Ureter (tissue), 1 donor: ENCODE data around the gene FOXL1. TPM values are rescaled to one million over a fixed set of nuclear protein-coding genes. Genes with fewer than 3 reads are reported as not detected.
"Not testable (repeated sequence)": the region's sequence is repeated elsewhere in the genome, so short reads cannot be mapped to it uniquely, and the experiment has no call there.

Experiments
- DNase-seq: peaks from one replicate; pipeline ENCODE4 v3.0.0-alpha.2; 2020; ENCODE audit warnings: low spot score
- total RNA-seq: library from RNA; stranded (reverse); gene quantifications from one replicate; pipeline ENCODE4 v1.2.4, GENCODE V29; 2023
- donor health status: DM: yes; HTN: yes; CAD: no.

The FOXL1 gene
- total RNA-seq, 1 donor from 2014 or later = 10.9 TPM

GRCh38 chr16:86580791-86581170, 2.4 kb downstream of the FOXL1 start:
- DNase-seq = no peak

DNA sequence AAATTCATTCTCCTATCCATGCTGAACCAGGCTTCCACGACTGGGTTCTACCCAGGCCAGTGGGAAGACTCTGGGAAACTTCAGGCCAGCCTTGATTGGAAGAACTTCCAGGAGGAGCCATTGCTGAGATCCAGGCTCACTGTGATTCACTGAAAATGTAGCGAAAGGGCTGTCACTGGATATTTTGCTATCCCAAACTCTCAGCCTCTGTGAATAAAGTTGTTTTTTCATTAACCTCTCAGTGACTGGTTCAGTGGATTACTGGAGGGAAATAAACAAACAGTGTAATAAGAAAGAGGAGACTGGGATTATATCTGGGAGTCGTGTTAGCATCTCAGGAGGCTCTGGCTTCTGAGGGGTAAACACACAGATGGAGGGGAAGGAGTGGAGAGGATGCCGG, 3.1 kb downstream of the FOXL1 start:
- peak; percentile 42 for DNase-seq

DNA sequence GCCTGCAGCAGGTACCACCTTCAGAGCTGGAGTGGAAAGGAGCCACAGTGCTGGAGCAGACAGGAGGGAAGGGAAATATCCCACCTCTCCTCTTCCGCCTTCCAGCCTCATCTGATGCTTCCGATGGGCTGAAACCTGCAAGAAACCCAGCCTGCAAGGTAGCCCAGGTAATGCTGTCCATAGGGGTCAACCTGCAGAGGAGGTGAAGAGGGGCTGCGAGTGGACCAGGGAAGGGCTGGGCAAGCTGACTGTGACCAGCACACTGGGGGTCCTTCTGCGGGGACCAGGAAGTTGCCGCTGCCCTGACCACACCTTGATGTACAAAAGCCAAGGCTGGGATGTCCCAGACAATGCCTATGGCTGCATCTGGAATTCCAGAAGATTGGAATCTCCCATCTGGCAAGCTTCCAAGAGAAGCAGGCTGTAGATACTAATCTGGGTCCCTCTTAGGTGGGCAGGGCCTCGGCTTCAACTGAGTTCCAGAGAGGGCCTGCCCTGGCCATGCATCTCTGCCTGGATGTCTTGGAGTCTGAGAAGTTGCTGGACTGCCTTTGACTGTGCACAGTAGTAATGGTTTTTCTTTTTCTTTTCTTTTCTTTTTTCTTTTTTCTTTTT, 5.8 kb downstream of the FOXL1 start:
- DNase-seq = no peak

DNA sequence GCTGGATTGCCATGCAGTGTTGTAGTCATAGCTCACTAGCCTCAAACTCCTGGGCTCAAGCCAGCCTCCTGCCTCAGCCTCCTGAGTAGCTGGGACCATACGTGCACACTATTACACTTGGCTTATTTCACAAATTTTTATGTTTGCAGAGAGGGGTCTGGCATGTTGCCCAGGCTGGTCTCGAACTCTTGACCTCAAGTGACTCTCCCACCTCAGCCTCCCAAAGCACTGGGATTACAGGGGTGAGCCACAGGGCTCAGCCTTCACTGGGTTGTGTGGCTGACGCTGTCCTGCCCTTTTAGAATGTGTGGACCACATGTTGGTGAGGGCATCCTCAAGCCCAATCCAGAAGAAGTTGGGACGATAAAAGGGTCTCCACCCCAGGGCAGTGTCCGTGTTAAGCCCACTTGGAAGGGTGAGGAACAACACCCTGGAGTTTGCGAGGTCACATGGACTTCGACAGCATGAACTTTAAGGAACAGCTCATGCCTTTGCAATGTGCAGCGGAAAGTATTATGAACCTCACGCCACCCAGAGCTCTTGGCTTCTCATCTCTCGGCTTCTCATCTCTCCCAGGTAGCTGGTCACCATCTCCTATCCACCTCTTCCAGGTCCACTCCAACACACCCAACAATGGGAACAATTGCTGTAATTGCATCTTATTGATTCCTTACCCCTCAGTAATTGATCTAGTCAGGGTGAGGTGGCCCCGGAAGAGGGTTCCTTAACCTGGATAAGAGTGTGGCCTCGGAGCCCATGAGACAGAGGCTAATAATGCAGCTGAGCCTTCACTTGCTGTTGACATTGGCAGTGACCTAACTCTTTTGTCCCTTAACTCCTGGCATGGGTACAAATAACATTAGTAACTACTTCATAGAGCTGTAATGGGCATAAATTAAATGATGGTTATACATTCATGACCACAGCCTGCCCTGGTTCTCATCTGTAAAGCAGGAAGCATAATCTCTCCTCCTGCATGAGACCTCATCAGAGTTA, 6.7 kb downstream of the FOXL1 start:
- DNase-seq = no peak

- no peak for DNase-seq
Measured at GRCh38 chr16:86585821-86586611, 7.7 kb downstream of the FOXL1 start.

DNA sequence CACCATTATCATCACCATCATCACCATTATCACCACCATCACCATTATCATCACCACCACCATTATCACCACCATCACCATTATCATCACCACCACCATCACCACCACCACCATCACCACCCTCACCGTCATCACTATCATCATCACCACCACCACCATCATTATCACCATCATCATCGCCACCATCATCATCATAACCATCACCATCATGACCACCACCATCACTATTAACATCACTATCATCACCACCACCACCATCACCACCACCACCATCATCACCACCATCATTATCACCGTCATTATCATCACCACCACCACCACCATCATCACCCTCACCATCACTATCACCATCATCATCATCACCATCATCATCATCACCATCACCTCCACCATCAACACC, 9.1 kb downstream of the FOXL1 start:
- DNase-seq = no peak

- not testable (repeated sequence) for DNase-seq
Measured at GRCh38 chr16:86587955-86588354, 9.6 kb downstream of the FOXL1 start.

GRCh38 chr16:86590501-86591144, 12.3 kb downstream of the FOXL1 start:
- no peak for DNase-seq

GRCh38 chr16:86591270-86591669, 12.9 kb downstream of the FOXL1 start:
- DNase-seq = no peak

DNA sequence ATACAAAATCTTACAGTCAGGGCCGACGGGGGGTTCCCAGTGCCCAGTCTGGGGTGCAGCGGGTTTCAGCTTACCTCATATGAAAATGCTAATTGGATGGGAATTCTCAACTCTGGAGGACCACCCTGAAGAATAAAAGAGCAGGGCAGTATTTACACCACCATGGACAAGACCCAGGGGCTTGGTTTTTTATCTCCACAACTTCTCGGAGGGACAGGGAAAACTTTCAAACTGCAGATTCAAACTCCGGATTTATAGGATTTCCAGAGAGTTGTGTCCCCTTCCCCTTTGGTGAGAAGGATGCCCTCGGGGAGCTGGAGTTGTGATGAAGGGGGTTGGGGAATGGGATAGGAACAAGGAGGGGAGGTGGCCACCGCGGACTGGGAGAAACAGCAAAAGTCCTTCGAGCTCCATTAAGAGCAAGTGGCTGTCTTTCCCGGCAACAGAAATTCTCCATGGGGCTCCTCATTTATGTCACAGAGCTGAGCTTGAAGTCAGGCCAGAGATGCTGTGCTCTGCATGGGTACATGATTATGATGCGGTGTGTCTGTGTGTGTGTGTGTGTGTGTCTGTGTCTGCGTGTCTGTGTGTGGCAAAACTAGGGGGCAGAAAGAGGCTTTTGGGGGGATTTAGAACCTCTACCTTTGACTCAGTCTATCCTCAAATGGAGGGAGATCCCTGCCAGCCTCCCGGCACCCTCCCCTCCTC, 15.7 kb downstream of the FOXL1 start:
- no peak for DNase-seq

GRCh38 chr16:86594721-86595120, 16.4 kb downstream of the FOXL1 start:
- DNase-seq = no peak

DNA sequence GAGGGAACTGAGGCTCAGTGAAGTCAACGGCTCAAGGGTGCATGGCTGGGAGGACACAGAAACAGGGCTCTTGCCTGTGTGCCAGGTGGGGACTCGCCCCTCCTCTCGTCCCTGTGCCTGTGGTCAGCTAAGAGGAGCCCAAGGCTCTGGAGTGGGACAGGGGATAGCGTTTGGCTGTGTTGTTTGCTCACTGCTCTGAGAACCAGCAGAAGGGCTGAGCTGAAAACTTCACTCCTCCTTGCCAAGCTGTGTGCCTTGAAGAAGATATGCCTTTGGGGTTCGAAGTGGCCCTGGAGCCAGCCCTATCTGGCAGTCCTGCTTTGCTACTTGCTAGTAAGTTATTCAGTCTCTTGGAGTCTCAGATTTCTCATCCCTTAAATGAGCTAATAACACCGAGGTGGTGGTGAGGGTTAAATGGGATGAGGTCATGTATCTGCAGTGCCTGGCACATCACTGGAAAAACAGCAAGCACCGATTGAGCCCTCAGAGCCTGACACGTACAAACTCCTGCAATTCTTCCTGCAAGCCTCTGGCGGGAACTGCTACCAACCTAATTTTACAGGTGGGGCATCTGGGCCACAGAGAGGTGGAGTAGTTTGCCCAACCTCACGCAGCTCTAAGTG, 17.7 kb downstream of the FOXL1 start:
- no peak for DNase-seq

GRCh38 chr16:86597126-86597879, 19.0 kb downstream of the FOXL1 start:
- DNase-seq = no peak

DNA sequence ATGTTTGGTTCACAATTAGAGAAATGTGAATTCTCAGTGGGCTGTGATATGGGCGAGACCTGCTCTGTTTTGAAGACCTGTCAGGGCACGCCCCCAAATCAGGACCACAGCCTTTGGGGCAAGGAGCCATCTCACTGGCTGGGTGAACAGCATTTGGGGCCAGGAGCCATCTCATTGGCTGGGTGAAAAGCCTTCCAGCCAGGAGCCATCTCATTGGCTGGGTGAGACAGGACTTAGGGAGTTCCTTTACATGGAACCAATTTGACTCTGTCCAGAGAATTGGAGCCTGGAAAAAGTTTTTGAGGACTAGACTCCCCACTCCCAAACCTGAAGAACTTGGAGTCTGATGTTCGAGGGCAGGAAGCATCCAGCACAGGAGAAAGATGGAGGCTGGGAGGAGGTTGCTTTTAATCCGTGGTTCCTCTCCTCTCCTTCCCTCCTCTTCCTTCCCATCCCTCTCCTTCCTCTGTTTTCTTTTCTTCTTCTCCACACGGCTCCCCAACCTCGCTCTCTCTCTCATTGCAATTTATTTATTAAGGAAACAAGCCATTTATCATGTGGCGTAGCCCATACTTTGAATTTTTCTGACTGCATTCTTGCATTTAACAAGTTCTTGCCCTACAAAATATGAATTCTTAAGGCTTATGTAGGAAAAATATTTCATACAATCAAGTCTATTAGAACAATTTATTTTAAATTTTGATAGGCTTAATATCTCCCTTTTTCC, 19.7 kb downstream of the FOXL1 start:
- DNase-seq = no peak

DNA sequence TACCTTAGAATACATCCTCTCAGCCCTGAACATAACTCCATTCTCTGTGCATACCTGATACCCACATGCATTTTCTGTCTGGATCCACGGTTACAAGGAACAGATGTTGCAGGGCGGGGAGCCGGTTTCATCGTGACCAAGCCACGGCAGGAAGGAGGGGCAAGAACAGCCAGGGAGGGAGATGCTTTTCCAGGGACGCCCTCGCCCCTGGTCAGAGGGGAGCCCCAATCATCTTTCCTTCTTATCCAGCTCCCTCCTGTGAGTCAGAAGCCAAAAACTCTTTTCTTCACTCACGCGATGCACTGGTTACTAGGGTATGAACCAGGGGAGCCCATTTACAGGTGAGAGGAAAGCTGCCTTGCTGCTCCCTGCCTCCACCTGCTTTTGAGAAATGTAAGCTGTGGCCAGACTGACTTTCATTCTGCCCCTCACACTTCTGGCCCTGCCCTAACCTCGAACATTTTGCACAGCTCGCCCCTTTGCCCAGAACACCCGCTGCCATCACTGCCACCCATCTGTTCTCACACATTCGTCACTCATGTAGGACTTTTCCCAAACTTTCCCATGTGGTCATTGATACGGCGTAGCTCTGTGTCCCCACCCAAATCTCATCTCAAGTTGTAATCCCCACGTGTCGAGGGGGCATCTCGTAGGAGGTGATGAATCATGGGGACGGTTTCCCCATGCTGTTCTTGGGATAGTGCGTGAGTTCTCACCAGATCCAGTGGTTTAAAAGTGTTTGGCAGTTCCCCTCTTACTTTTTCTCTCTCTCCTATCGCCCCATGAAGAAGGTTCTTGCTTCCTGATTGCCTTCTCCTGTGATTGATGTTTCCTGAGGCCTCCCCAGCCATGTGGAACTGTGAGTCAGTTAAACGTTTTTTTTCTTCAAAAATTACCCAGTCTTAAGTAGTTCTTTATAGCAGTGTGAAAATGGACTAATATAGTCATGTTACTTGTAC, 20.5 kb downstream of the FOXL1 start:
- no peak for DNase-seq

DNA sequence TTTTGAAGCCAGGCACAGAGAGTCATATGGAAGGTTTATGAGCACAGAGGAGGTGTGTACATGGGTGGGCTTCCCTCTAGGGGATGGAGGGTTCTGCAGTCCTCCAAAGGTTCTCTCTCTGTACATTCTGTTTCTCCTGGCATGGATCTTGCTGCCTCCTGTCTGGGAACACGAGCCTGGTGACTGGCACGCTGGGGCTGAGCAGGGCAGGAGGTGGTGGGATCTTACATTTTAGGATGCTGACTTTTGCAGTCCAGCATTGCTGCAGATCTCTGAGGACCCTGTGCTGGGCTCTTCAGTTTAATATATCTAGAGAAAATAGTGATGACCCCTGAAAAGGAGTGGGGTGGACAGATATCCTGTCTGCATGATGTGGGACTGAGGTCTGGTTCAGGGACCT, 23.0 kb downstream of the FOXL1 start:
- DNase-seq = no peak

DNA sequence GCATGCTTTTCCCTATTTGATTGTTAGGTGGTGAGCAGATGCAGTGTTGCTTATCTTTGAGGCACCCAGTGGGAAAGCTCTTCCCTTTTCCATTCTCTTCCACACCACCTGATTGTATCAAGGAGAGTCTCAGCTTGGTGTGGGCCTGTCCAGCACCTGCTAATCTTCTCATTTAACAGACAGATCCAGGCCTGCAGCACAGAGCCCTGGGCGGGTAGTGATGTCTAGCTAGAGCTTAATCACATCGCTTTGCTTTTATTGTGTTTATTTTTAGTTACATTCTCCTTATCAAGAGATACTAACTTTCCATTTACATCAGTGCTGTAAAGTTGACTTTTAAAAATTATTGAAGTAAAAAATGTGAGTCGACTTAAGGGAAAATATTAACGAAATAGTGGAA, 24.2 kb downstream of the FOXL1 start:
- no peak for DNase-seq
